HG03521 (cell line): ENCODE data around the gene NMNAT2.
"Not testable (repeated sequence)": the region's sequence is repeated elsewhere in the genome, so short reads cannot be mapped to it uniquely, and the experiment has no call there.

Experiments used
- ATAC-seq: cut with Tn5 transposase; IDR thresholded peaks from one replicate; pipeline ENCODE4 v1.9.1; 2021; ENCODE audit warnings: mild to moderate bottlenecking, moderate library complexity; ENCODE audit not compliant: unreplicated experiment

Gene NMNAT2

DNA sequence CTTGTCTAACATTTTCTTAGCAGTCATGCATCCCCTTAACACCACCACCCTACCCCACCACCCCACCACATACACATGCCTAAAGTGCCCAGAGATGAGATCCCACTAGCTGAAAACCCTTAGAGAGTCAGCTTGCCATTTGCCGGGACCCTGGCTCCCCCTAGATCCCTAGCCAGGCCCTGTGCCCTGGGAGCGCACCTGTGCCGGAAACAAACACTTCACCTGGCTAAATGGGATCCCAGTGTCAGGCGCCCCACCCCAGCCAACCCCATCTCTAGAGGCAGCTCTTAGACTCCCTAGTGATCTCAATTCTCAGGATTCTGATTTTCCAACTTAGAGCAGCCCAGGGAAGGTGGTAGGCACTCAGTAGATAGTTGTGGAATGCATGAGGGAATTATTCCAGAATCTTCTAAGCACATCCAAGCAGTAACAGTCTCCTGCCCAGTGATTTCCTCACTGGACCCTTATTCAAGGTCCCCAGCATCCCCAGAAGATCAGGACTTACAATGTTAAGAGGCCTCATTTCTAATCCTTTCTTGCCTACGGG, 126.9 kb downstream of the NMNAT2 start:
- no peak for ATAC-seq

- no peak for ATAC-seq
Observed at GRCh38 chr1:183290628-183291027, 127.6 kb downstream of the NMNAT2 start.

- no peak for ATAC-seq
Observed at GRCh38 chr1:183289051-183289496, 129.1 kb downstream of the NMNAT2 start.

DNA sequence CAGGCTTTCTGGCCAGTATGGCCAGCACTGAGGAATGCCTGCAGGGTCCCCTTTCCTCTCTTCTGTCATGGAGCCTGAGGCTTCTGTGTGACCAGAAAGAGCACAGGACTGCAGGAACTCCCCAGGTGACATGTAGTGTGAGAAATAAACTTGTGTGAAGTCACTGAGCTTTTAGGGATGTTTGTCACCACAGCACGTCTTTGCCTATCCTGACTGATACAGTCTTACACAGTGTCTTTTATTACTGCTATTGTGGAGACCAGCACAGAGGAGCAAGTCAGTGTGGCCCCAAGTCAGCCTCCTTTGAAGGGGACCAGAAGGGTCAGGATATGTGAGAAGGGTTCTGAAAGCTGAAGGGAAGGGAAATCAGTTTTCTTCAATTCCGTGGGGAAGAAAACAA, 129.6 kb downstream of the NMNAT2 start:
- no peak for ATAC-seq

DNA sequence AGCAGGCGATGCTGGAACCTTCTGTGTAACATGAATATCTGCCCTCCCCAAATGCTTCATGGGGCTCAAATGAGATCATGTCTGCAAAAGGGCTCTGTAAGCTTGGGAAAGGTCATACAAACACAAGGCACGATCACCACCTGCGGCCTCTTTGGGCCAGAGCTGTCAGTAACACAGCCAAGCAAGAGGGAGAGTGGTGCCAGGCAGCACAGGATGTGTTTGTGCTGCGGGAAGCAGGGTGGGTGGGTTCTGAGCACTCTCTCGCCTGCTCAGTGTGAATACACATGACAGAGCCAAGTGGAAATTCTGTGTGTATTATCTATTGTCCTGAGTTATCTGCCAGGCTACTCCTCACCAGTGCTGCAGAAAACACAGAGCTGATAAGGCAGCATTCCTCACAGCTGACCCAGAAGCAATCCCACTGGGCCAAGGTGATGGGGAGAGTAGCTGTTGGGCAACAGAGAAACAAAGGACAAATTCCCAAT, 130.9 kb downstream of the NMNAT2 start:
- no peak for ATAC-seq

DNA sequence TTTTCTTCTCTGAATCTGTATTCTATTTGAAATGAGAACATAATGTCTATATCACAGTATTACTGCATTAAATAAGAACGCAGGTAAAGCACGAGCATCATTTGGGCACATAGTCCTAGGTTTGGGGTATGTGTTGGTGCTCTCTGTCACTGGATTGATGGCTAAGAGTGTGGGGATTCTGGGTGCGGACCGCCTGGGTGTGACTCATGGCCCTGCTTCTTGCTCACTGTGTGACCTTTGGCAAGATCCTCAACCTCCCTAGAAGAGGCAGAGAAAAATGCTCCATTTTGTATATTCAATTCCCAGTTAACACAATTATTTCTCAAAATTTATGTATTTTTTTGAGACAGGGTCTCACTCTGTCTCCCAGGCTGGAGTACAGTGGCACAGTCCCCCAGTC, 132.4 kb downstream of the NMNAT2 start:
- no peak for ATAC-seq

- ATAC-seq: no peak
Observed at GRCh38 chr1:183285256-183285655, 132.9 kb downstream of the NMNAT2 start.

DNA sequence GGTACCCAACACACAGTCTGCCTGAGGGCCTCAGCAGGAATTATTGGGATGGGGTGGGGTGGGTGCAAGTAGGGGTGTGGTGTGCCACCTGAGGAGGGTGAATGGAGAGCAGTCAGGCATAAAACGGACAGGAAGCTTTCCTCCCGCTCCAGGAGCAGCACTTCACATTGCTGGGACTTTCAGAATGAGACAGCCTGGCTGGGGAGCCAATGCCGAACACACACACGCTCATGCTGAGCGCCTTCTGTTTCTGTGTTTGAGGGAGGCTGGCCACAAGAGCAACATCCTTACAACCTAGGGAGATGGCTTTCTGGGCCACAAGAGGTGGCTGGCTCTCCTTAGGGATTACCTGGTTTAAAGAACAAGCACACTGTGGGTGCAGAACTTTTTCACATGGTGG, 134.1 kb downstream of the NMNAT2 start:
- no peak for ATAC-seq

- ATAC-seq: no peak
Observed at GRCh38 chr1:183283286-183283685, 134.9 kb downstream of the NMNAT2 start.

DNA sequence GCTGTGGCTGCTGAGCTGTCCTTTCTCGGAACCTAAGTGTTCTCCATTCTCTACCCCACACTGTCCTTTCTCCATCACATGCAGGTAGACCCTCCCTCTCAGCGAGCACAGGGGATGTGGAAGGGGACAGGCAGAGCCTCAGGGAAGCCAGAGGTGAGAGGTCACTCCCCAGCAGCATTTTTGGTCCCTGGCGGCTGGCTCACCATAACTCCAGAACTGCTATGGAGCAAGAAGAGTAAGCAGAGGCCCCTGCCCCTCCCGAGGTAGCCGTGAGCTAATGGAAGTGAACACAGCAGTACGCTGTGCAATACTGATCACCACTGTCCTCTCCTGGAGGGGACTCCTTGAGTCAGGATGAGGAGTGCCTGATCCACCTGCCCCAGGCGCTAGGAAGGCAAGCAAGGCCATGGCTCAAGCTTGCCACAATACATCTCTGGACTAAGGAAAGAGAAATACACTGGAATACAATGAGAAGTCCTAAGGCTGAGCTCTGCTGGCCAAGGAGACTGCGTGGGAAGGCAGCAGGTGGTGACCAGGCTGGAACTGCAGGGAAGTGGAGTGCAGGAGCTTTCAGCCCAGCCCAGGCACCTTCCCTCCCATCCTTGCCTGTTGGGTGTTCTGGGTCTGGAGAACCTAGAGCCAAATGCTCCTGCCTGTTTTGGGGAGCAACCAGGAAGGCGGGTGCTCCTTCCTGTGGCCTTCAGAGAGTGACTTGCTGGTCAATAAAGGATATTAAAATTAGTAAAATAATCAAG, 135.9 kb downstream of the NMNAT2 start:
- ATAC-seq: no peak

- ATAC-seq: no peak
Observed at GRCh38 chr1:183281553-183282091, 136.6 kb downstream of the NMNAT2 start.

- ATAC-seq: no peak
Observed at GRCh38 chr1:183281039-183281438, 137.1 kb downstream of the NMNAT2 start.

GRCh38 chr1:183279835-183280234, 138.3 kb downstream of the NMNAT2 start:
- no peak for ATAC-seq

- no peak for ATAC-seq
Observed at GRCh38 chr1:183278739-183279591, 139.2 kb downstream of the NMNAT2 start.

DNA sequence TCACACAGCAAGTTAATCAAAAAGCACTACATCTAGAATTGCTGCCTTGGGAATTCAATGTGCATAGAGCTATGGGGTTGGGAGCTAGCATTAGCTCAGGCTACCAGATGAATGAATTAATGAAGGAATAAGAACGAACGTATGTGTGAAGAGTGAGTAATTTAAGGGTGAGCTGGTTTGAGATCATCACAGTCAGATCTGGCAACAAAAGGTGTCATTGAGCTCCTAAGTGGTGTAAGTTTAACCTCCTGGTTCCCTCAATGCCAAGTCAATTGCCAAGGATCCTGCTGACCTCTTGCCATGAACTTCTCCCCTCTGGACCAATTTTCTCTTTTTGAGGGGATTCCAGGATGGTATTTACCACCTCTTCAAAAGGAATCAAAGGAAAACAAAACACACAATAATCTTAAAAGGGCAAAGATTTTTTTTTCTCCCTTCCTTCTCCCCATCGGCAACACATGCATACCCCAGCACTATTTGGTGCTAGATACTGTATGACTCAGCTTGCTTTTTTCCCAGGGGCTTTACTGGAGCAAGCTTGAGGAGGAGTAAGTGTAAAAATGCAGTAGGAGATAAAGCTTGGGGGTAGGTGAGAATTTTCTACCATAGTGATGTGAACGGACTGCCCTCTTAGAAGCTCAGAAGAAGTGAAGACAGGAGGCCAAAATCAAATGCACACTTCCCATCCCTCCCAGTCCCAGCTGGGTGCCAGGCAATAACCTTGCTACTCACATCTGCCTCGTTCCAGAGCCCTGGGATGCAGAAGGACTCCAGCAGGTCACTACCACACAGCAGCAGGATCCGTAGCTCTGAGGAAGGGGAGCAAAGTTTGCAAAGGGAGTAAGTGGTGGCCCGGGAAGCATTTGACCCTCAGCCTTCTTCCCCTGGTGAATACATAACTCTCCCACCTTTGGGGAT, 140.1 kb downstream of the NMNAT2 start:
- no peak for ATAC-seq

DNA sequence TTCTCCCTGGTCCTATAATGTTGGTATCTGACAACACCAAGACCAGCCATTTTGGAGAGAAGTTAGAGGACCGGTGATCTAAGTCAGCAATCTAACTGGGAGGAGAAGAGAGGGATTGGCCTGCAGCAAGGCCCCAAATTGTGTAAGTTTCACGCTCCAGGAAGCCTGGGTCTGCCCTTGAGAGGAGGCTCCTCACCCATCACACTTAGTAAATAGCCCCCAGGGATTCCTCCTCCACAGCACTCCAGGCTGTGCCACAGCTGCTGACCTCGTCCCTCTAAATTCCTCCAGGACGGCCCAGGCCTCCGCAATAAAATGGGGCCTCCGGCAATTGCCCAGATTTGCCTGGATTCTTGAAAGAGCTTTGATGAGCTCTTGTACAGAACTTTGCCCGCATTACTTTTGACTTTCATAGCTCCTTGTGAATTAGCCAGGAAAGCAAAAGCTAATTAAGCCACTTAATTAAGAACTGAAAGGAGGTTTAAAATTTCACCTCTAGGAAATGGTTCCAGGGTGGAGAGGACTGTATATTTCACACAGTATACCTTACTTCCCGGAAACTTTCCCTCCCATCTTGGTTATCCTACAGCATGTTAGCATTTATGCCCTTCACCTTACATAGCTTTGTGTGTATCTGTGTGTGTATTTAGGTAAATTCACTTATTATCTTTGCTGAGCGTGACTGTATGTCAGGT, 141.6 kb downstream of the NMNAT2 start:
- no peak for ATAC-seq

GRCh38 chr1:183275322-183275721, 142.9 kb downstream of the NMNAT2 start:
- ATAC-seq: no peak

DNA sequence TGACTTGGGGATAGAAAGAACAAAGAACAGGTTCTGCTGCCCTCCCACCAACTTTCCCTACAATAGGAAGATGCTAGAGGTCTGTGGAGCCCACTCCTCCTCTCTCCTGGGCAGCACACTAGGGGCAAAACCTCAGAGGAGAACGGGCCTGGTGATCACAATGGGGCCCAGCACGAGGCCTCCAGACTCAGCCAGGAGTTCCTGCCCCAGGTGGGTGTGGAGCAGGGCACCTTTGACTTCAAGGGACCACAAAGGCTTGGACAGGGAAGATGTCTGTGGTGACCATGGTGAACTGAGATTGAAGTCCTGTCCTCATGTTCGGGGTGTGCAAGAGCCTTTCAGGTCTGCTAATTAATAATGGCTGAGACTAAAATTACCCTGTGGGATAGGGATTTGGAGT, 143.3 kb downstream of the NMNAT2 start:
- ATAC-seq: no peak

GRCh38 chr1:183273984-183274383, 144.2 kb downstream of the NMNAT2 start:
- ATAC-seq: not testable (repeated sequence)

GRCh38 chr1:183273300-183273699, 144.9 kb downstream of the NMNAT2 start:
- no peak for ATAC-seq
